ENCODE data around the gene NXN.

DNA sequence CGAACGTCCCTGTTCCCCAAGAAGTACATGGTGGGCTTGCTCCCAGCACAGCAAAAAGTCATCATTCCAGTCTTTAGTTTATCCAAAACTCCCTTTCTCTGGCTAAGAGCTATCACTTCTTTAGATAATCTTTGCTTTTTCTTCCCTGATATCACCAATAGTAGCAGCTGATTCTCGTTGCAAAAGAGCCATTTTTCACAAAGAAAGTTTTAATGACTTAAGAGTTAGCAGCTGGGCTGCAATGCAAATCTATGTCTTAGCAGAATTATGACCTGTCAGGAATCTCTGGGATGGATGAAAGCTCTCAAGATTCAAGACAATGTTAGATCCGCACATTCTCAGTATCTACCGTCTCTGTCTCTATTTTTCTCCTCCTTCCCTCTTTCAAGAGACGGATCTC, 53.8 kb downstream of the NXN start:
- TF ChIP-seq GATA3 (IDR thresholded peaks at IDR 0.05; ENCODE audit: low read depth, low read length) (no peak), GATA2 (IDR thresholded peaks at IDR 0.05; ENCODE audit: low read depth, low read length) (no peak)
